Measurements from ENCODE around the gene TWIST2.

Gene TWIST2

DNA sequence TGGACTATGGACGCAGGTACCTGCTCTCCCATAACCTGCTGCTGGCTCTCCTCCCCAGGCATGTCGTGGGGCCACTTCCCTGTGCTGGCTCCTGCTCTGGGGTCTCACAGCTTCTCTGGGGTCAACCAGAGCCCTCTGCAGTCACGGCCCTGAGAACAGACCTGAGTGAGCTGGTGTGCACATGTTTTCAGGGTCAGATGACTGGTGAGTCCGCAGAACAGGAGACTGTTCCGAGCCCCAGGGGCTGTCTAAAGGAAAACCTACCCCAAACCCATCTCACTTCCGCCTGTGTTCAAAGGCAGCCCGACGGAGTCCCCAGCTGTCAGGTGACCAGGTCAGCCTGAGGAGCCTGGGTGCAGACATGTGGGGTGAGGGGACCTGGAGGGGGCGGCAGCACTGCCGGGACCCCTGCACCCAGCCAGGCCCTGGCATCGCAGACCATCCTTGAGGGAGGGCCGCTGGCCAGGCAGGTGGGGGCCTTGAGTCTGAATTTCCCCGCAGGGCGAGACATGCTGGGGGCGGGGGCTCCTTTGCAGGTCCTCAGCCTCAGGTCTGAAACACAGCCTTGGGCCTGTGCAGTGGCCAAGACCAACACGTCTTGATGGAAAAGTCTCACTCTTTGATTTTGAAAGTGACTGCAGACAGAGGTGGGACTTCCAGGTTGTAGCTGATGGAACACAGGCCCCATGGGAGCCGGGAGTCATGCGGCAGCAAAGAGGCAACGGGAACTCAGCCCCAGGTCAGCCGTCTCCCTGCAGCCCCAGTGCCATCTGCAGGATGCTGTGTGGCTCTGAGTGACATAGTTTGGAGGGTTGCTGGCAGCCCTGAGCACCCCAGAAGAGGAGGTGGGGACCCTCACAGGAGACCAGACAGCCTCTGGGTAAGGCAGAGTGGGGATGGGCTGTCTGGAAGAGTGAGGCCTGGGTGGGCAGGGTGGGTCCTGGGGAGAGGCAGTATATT is 65.3 kb downstream of the TWIST2 start:
- DNase-seq (ENCODE audit: insufficient read length, low spot score) (no peak), FAIRE-seq (no peak)
- TF ChIP-seq, protein P1, sequence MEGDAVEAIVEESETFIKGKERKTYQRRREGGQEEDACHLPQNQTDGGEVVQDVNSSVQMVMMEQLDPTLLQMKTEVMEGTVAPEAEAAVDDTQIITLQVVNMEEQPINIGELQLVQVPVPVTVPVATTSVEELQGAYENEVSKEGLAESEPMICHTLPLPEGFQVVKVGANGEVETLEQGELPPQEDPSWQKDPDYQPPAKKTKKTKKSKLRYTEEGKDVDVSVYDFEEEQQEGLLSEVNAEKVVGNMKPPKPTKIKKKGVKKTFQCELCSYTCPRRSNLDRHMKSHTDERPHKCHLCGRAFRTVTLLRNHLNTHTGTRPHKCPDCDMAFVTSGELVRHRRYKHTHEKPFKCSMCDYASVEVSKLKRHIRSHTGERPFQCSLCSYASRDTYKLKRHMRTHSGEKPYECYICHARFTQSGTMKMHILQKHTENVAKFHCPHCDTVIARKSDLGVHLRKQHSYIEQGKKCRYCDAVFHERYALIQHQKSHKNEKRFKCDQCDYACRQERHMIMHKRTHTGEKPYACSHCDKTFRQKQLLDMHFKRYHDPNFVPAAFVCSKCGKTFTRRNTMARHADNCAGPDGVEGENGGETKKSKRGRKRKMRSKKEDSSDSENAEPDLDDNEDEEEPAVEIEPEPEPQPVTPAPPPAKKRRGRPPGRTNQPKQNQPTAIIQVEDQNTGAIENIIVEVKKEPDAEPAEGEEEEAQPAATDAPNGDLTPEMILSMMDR (IDR thresholded peaks at IDR 0.05; ENCODE audit: insufficient read depth, missing control alignments): no peak

DNA sequence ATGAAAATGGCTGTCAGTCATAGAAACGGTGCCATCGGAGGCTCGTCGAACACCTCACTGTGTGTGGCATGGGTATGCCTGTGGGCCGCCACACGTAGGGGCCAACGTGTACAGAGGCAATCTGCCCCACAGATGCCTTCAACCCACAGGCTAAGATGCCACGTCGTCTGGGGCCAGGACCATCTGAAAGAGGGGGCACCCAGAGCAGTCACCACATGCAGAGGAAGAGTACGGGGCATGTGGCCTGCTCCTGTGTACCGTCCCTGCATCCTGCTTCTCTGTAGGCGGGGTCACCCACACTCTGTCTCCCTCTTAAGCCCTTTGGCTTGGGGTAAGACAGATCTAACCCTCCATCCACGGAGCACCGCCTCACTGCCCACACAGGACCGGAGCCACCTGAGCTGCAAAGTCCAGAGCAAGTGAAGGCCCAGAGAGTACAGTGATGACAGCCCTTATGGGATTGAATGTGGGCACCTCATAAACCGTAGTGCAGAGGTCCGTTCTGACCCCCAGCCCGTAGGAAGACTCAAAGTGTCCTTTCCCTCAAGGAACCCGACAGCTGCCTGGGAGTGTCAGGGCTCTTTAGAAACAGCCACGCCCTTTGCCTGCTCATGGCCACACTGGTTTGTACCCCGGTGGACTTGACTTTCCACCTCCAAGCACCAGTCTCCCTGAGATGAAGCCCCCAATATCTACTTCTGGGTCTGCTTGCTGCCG is 66.2 kb downstream of the TWIST2 start:
- DNase-seq (ENCODE audit: insufficient read length, low spot score) (no peak), FAIRE-seq (no peak)
- TF ChIP-seq, protein P1 (IDR thresholded peaks at IDR 0.05; ENCODE audit: insufficient read depth, missing control alignments): no peak

DNA sequence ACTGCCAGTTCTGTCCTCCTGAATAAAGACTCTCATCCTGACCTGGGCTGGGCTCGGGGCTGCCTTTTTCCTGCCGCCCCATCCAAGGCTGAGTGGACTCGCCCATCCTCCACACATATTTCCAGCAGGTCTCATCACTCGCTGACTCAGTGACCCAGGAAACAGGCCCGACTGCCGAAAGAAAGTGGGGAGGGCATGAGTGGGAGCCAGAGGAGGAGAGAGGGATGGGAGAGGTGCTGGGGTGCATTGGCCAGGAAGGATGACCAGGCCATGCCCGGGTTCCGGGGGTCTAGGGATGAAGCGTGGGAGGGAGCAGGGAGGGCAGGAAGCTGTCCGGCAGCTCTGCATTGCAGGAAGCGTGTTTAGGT is 66.7 kb downstream of the TWIST2 start:
- DNase-seq (ENCODE audit: insufficient read length, low spot score) (no peak), FAIRE-seq (no peak)
- TF ChIP-seq, protein P1 (IDR thresholded peaks at IDR 0.05; ENCODE audit: insufficient read depth, missing control alignments): no peak

DNA sequence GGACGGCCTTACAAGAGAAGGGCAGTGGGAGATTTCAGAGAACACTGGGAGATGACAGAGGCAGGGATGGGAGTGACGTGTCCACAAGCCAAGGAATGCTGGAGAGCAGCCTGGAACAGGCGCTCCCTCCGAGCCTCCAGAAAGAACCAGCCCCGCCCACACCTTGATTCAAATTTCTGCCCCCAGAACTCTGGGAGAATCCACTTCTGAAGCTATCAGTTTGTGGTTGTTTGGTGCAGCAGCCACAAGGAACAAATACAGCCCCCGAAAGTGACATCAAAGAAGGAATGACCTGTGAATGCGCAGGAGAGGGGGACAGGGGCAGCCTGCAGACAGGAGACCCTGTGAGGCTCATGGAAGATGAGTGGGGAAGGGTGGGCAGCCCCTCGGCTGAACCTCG is 67.3 kb downstream of the TWIST2 start:
- FAIRE-seq (no peak), DNase-seq (ENCODE audit: insufficient read length, low spot score) (no peak)
- TF ChIP-seq, protein P1 (IDR thresholded peaks at IDR 0.05; ENCODE audit: insufficient read depth, missing control alignments): no peak

DNA sequence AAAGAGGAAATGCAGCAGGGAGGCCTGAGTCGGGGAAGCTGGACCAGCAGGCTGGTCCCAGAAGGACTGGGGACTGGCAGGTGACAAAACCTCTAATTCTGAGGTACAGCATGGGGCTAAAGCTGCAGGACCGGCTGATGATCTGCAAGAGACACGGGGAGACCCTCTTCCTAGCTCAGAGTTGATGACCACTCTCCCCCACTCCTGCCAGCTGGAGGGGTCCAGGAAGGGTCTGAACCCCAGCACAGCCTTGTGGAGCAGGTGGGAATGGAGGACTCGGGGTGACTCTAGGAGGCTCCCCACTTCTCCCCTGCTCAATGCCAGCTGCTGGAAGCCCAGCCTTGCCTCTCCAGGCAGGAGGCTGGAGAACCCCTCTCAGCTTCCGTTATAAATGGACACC is 67.7 kb downstream of the TWIST2 start:
- TF ChIP-seq, protein P1 (IDR thresholded peaks at IDR 0.05; ENCODE audit: insufficient read depth, missing control alignments): no peak
- DNase-seq (ENCODE audit: insufficient read length, low spot score): no peak
- no peak for FAIRE-seq

DNA sequence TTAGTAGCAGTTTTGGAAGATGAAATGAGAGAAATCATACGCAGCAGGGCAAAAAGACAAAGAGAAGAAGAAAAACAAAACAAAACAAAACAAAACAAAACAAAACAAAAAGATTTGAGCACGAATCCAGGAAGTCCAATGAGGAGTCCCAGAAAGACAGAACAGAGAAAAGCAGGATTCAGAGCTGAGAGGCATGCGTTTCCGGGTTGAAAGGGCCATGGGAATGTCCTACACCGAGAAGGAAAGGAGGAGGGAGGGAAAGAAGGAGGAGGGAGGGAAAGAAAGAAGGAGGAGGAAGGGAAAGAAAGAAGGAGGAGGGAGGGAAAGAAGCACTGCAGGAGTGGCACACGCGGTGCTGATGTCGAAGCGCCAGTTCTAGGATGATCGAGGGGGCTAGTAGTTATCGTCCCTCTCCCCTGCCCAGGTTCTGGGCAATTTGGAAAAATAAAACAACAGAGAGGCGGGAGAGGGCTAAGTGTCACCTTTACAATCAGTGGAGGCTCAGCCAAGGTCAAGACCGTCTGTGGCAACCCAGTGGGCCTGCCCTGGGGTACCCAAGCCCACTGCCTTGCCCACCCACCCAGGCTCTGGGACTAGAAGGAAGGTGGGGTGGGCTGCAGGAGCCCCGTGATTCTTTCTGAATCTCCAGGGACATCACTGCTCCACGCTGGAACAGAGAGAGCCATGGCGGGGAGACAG is 68.4 kb downstream of the TWIST2 start:
- TF ChIP-seq, protein P1 (IDR thresholded peaks at IDR 0.05; ENCODE audit: insufficient read depth, missing control alignments): no peak
- FAIRE-seq (no peak), DNase-seq (ENCODE audit: insufficient read length, low spot score) (no peak)

Measured in D721Med (cell line).